COR-L47 (cell line): Measurements from ENCODE around the gene ASTL.

Source experiments
- DNase-seq: peaks from one replicate; lab custom pipeline; 2025; lab: John Stamatoyannopoulos, UW

Gene ASTL

GRCh38 chr2:96129528-96130120, 8.7 kb downstream of the ASTL start:
- DNase-seq, result no peak

- DNase-seq, result no peak
Observed at GRCh38 chr2:96128456-96128855, 9.8 kb downstream of the ASTL start.

DNA sequence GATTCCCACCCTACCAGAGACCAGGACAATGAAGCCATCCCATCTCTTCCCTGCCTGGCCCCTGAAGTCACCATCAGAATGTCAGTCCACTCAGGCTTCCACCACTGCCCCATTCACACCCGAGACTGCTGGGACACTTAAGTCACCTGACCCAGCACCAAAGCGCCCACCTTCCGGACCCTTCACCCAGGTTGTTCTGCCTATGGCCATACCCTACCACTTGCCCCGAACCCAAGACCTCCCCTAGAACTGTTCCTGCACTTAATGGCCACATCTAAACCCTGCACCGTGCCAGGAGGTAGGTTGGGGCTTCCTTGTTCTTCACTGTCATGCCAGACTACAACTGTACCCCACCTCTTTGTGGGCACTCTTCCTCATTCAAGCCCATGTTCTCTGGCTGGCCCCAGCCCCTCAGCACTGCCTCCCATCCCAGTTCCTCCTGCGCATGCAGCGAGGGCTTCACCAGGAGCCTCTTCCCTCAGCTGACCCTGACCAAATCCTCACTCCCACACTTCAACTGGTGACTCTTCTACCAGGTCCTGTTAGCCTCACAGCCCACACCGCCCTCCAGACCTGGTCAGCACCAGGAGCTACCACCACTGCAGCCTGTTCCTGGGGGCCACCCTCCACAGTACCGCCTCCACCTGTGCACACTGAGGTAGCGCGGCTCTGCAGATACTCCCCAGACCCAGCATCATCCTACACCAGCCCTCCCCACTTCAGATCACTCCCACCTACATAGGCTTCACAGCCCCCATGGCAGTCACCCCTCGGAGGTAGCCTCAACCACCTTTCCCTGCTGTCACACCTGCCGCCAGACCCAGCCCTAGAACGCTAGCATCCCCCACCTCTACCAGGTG, 13.7 kb downstream of the ASTL start:
- no peak for DNase-seq

DNA sequence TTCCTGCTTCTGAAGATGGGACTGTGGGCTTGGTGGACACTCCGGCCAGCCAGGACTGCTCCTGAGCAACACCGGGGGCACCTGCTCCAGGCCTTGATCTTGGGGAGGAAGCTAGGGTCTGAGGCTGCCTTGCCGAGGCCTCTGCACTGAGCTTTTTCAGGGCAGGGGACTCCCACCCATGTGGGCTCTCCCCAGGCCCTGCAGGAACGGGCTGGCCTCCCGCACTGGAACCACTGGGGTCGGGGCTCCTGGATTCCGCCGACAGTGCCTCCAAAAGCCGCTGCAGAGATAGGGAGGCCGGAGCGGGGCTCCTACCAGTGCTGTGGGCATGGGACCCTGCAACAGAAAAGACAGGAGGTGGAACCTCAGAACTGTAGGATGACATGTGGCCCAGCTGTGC, 14.4 kb downstream of the ASTL start:
- DNase-seq, result no peak

- DNase-seq, result no peak
Observed at GRCh38 chr2:96123290-96123689, 15.0 kb downstream of the ASTL start.

- DNase-seq, result no peak
Observed at GRCh38 chr2:96122391-96122790, 15.9 kb downstream of the ASTL start.

DNA sequence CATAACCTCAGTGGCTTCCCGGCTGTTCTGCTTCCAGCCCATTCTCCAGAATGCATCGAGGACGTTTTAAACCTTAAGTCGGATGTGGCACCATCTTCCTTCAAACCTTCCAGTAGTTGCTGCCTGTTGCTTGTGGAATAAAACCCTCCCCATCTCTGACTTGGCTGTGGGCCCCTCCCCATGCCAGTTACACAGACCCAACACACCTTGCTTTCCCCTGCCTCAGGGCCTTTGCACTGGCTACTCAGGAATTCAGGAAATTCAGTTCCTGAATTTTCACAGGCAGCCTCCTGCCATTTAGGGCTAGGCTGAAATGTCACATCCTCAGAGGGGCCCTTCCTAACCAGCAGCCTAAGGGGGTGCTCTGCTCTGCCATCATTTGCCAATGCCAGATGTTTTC, 16.9 kb downstream of the ASTL start:
- no peak for DNase-seq

DNA sequence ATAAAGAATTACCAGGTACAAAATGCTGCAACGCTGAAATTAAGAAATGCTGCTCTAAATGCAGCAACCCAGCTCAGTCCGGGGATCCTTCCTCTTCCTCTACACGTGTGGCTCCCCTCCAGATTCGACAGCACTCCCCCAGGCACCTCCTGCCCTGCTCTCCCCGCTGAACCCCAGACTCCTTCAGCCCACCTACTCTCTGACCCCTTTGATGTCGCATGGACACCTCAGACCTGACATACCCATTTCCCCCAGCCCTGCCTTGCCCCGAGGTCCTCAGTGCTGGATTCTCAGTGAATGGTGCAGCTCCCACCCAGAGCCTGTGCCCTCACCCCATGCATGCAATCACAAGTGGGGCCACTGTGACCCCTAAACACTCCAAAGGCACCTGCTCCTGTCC, 17.3 kb downstream of the ASTL start:
- no peak for DNase-seq

- no peak for DNase-seq
Observed at GRCh38 chr2:96120091-96120720, 18.1 kb downstream of the ASTL start.

DNA sequence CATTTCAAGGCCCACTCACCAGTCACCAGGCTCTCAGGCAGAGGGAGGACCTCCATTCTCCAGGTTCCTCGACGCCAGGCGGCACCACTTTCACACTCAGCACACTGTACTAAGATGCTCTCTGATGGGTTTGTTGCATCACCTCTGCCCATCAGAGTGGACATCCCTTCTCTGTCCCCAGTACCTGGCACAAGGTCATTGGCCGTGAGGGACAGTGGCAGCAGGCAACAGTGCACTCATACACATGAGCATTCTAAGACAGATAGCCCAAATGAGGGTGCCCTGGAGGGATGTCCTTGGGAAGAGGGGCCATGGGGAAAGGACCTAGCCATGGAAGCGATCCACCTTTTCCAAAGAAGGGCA, 18.9 kb downstream of the ASTL start:
- no peak for DNase-seq

GRCh38 chr2:96118698-96119388, 19.5 kb downstream of the ASTL start:
- peak; percentile 18 for DNase-seq

GRCh38 chr2:96117701-96118588, 20.4 kb downstream of the ASTL start:
- no peak for DNase-seq

DNA sequence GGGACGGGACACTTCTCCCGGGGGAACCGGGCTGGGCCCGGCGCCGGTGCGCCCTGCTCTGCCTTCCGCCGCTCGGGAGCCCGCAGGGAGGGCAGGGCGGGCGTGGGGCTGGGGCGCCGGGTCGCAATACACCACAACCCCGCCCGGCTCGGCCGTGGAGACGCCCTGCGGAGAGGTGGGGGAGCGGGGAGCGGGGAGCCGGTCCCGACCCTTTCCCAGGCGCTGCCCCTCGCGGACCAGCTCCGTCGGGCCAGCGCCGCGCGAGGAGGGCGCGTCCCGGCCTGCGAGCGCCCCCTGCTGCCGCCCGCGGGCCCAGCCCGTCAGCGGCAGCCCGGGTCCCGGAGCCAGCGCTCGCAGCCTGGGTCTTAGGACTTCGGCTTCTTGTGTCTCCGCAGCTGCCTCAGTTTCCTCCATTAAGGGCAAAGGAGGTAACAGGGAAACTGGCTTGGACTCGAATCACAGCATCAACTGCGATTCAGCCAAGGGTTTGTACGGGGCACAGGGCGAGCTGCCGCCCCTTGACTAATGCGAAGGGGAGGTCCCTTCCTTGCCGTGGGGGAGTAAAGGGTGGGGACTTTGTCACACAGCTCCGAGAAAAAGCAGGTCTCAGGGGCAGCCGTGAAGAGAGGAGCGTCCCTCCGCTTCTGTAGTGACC, 21.3 kb downstream of the ASTL start:
- peak; percentile 19 for DNase-seq

- no peak for DNase-seq
Observed at GRCh38 chr2:96116424-96116878, 21.9 kb downstream of the ASTL start, which contains the start of gene ADRA2B. Gene ADRA2B, minus strand, starts transcription at chr2:96116571. Its CDS starts 422 bp downstream, at chr2:96116149.

DNA sequence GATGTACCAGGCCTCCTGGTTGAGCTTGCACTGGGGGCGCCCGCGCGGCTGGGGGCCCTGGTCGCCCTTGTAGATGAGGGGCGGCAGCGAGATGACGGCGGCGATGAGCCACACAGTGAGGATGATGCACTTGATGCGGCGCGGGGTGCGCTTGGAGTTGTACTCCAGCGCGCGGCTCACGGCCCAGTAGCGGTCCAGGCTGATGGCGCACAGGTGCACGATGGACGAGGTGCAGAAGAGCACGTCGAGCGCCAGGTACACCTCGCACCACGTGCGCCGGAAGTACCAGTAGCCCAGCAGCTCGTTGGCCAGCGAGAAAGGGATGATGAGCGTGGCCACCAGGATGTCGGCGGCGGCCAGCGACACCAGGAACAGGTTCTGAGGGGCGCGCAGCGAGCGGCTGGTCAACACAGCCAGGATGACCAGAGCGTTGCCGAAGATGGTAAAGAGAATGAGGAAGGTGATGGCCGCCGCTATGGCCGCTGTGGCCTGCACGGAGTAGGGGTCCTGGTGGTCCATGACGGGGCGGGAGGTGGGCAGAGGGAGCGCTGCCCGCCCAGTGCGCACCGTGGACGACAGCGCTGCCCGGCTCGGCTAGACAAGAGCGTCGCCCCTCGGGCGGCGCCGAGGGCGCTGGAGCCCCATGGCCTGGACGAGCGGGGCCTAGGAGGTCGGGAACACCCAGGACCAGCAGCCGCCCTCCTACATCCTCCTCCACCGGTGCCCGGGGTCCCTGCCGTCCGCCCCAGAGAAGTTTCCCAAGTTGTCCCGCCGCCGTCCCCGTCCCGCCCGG, 22.5 kb downstream of the ASTL start:
- DNase-seq, result no peak

GRCh38 chr2:96114903-96115581, 23.3 kb downstream of the ASTL start:
- no peak for DNase-seq

GRCh38 chr2:96114546-96114902, 23.8 kb downstream of the ASTL start:
- DNase-seq, result no peak

- no peak for DNase-seq
Observed at GRCh38 chr2:96113951-96114350, 24.4 kb downstream of the ASTL start.

DNA sequence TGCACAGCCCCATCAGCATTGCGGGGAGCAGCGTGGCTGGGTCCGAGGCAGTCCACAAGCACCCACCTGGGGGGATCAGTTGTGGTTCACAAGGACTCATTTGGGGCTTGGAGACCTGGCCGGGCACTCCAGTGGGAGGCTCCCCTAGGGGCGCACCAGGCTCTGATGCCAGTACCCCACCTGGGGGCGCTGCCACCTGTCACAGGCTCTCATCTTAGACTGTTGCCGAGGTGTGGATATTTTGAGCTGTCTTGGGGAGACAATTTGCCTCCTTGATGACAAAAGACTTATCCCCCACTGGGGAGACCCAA, 25.0 kb downstream of the ASTL start:
- DNase-seq, result no peak
